Activated T-cell treated with anti-CD3 and anti-CD28 coated beads for 4 hours (primary cell): ENCODE results near the gene CAMP.

Experiments
- DNase-seq: peaks from one replicate; pipeline ENCODE4 v3.0.0-alpha.2; 2020

CAMP gene

GRCh38 chr3:48215019-48215418 is 8.3 kb upstream of the CAMP start:
- DNase-seq = no peak

DNA sequence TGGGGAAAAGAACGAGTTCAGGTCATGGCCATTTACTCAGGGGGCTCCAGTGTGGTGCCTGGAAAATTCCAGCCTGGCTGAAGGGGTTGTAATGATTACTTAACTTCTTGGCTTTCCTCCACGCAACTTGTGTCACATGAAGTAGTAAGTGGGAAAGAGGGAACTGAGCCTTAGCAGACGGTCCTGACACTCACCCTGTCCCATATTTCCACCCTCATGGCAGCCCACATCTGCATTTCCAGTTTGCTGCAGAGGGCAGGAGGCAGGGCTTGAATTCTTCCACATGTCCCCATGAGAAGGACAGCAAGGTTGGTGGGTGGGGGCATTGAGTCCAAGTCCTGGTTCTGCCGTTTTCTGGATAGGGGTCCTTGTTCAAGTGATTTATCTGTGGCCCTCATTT is 7.8 kb upstream of the CAMP start:
- DNase-seq = no peak

- DNase-seq = no peak
Observed at GRCh38 chr3:48215876-48216275, 7.4 kb upstream of the CAMP start.

DNA sequence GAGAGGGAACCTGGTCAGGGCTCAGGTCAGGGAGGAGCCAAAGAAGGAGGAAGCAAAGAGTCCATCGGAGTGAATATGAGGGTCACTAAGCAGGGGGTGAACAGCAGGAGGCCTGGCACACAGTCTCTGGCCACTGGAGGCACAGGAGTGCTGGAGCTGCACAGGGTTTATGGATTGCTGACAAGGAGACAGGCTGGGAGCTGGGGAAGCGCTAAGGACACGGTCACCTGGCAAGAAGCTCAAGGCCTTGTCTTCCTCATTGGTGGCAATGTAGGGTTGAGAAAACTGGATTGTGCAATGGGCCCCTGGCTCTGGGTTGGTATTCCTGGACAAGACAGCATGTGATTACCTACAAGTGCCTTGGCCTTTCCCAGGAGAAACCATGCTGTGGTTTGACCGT is 5.8 kb upstream of the CAMP start:
- no peak for DNase-seq

DNA sequence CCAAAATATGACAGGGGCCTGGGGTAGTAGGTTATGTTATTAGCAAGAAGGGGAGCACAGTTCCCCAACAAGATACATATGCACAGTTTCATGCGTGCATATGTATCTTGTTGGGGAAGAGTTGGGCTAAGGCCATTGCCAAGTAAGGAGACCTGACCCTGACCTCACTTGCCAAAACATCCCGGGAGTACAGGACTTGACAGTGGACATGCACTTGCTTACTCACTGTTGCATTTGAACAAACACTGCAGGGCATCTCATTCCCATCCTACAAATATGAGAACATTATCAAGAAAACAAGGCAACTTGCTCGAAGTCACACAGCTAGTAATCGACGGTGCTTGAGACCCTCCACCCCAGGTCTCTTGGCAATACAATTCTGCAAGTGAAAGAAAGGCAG is 4.8 kb upstream of the CAMP start:
- no peak for DNase-seq

GRCh38 chr3:48219543-48219942 is 3.8 kb upstream of the CAMP start:
- DNase-seq = no peak

DNA sequence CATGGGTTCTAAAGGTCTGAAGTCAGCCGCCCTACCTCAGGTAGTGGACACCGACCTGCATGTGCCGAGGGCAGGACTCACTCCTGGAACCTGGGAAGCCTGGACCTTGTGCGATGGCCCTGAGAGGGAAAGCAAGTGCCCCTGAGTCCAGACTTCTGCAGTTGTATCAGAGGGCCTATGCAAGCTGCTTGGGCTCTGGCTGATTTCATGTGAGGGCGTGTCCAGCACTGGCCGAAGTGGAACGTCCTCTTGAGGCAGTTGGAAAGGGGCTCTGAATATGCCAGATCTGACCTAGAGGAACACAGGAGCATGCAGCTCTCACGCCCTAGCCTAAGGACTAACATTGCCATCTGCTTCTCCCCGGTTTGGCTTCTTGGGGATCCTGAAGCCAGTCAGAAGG is 2.5 kb upstream of the CAMP start:
- DNase-seq = no peak

- no peak for DNase-seq
Observed at GRCh38 chr3:48225587-48225986, 2.3 kb downstream of the CAMP start.

DNA sequence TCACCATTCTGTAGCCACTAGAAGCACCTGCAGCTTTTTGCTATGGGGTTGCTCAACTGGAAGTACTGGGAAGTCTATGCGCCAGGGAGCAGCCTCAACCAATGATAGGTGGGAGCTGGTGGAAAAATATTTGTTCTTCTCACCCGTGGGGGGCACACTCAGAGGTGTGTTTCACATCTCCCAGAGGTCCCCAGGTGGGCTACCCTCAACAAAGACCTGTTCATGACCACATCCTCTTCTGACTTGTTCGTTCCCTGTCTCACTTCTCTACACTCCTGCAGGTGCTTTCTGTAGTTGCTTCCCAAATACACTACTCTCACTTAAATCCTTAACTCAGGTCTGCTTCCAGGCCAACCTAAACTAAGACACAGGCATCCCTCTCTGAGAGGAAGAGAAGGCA is 3.6 kb downstream of the CAMP start:
- DNase-seq = no peak

GRCh38 chr3:48232232-48232631 is 8.9 kb downstream of the CAMP start:
- no peak for DNase-seq

GRCh38 chr3:48232734-48233133 is 9.4 kb downstream of the CAMP start:
- DNase-seq = peak; percentile 36

- DNase-seq = no peak
Observed at GRCh38 chr3:48233542-48233941, 10.2 kb downstream of the CAMP start.

DNA sequence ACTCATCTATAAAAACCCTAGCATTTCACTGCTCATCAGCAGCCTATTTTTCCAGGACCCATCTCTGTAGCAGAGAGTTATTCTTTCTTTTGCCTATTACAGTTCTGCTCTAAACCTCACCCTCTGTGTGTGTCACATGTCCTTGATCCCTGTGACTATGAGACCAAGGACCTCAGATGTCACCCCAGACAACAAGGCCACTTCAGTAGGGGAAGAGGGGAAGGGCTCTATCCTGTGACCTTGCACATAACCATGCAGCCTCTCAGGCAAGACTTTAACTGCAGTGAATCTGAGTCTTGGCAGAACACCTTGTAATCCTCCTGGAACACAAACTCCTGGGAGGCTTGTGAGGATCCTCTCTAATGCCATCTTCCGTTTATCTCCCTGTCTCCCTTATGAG is 13.2 kb downstream of the CAMP start:
- no peak for DNase-seq

DNA sequence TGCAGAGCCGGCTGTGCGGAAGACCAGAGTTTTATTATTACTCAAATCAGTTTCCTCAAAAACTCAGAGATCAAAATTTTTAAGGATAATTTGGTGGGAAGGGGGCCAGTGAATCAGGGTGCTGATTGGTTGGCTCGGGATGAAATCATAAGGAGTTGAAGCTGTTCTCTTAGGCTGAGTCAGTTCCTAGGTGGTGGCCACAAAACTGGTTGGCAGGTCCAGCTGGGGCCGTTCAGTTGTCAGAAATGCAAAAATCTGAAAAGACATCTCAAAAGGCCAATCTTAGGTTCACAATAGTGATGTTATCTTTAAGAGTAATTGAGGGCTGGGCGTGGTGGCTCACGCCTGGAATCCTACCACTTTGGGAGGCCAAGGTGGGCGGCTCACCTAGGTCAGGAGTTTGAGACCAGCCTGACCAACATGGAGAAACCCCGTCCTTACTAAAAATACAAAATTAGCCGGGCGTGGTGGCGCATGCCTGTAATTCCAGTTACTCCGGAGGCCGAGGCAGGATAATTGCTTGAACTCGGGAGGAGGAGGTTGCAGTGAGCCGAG is 15.3 kb downstream of the CAMP start:
- no peak for DNase-seq

- no peak for DNase-seq
Observed at GRCh38 chr3:48240000-48240963, 17.0 kb downstream of the CAMP start.

- no peak for DNase-seq
Observed at GRCh38 chr3:48241796-48242455, 18.6 kb downstream of the CAMP start.

DNA sequence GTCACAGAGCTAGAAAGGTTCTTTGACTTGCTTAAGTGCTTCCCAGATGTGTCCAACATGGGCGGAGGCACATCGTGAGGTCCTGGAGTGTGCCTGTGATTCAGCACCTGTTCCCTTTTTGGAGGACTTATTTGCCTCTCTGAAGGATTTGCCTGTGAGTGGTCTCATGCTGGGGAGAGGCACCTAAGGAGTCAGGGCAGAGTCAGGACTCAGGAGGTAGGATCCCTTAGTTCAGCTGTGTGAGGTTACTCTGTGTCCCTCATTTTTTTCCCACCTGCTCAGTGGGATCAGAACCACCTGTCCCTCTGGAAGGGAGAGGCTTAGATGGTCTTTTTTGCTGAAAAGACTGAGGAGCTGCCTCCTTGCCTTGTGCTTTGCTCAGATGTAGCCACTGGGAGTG is 20.6 kb downstream of the CAMP start:
- DNase-seq = no peak

GRCh38 chr3:48244461-48244860 is 21.2 kb downstream of the CAMP start:
- DNase-seq = no peak

- DNase-seq = no peak
Observed at GRCh38 chr3:48245136-48245535, 21.8 kb downstream of the CAMP start.

GRCh38 chr3:48247401-48247811 is 24.1 kb downstream of the CAMP start:
- no peak for DNase-seq

DNA sequence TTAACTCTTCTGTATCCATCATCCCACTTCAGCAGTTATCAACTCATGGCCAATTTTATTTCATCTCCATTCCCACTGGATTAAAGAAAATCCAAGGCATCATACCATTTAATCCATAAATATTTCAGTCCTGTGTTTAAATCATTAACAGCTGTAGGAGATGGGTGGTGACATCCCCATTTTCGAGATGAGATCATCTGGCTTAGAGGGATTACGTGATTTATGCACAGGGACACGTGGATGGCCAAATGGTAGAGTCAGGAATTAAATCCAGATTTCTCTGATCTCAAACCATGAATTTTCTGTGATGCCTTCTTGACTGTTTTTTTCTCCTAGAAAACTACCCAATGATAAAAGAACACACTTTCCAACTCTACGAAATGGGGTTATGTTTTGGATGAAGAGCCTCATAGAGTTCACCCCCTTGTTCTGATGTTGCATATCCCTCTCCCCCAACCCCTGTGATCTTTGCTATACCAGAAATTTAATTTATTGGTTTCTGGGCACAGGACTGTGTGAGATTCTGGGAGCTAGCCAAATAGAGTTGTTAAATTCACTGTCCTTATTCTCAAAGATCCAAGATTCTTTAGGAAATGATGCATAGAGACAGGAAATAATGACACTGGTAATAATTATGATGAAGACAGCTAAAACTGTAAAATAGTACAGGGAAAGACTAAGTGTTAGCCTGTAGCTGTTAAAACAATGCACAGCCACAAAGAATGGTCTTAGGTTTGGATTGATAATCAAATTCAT is 25.0 kb downstream of the CAMP start:
- DNase-seq = no peak

DNA sequence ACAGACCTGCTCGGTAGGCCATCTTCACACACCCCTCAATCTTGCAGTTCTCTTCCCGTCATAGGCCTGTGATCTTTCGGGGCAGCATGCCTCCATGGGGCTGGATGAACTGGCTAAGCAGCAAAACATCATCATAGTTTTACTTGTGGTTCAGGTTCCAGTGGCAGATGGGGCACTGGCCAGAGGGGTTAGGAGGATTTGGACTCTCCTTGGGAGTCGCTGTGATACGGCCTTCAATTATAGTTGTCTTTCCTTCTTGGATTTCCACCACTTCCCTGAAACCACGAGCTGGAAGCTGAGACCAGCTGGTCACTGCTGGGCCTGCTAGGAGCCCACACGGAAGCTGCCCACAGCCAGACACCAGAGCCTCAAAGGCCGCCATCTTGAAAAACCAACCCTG is 33.3 kb downstream of the CAMP start:
- DNase-seq = no peak

DNA sequence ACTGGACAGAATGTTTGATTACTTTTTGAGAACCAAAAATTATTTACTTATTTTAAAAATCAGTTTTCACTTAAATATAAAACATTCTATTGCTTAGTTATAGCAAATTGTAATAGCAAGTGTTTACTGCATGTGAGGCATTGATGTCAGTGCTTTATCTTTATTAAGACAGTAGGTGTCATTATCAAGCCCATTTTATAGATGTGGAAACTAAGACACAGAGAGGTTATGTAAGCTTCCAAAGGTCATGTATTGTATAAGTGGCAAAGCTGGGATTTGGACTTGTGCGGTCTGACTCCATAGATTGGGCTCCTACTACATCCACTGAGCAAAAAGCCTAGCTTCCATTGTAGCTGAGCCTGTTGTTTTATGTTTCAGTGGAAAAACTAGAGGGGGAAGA is 35.2 kb downstream of the CAMP start:
- DNase-seq = no peak
